HL-60/S4 treated with retinoic acid at 250 ng/mL for 4 days and 3 days (cell line): ENCODE results near the gene IRX4.
"Not testable (repeated sequence)": the region's sequence is repeated elsewhere in the genome, so short reads cannot be mapped to it uniquely, and the experiment has no call there.

Experiments
- in situ Hi-C: fragments of 300-500 bp; cut with MboI; formaldehyde crosslinking; loops from 2 replicates; pipeline ENCODE4 v1.7.0; 2022; ENCODE audit warnings: low sequenced_read_pairs

IRX4 gene

GRCh38 chr5:1860949-1861348 is 21.8 kb downstream of the IRX4 start:
- in situ Hi-C loops = no loop called here

- in situ Hi-C loops = no loop called here
Observed at GRCh38 chr5:1860021-1860610, 22.6 kb downstream of the IRX4 start.

DNA sequence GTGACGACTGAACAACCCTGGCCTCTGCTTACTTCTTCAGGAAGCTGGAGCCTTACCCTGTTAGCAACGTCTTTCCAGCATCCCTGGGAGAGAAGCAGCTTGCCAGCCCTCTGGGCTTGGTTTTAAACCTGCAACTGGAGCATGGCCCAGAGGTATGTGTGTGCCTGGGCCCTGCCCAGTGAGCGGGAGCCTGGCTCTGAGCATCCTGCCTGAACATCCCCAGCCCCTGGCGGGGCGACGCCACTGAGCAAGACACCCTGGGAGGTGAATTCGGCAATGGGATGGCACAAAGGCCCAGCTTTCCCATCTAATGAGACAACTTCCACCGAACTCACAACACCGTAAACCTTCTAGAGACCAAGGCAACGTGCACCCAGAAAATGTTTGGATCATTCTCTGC is 23.6 kb downstream of the IRX4 start:
- in situ Hi-C loops = no loop called here

DNA sequence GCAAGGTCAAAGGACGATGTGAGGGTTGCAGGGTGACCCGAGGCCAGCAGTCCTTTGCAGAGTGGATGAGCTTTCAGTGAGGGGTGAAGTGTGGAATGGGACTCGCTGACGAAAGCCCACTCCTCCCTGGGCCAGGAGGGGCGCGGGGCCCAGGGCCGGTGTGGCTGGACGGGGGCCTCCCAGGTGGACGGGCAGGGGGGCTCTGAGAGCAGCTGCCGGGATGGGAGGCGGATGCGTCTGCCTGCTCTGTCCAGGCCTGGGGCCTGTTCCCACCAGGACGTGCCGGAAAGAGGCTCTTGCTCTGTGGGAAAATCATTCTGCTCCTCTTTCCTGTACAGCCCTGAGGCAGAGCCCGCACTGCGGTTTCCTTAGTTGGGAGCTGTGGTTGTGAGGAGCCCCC is 24.3 kb downstream of the IRX4 start:
- in situ Hi-C loops = no loop called here

DNA sequence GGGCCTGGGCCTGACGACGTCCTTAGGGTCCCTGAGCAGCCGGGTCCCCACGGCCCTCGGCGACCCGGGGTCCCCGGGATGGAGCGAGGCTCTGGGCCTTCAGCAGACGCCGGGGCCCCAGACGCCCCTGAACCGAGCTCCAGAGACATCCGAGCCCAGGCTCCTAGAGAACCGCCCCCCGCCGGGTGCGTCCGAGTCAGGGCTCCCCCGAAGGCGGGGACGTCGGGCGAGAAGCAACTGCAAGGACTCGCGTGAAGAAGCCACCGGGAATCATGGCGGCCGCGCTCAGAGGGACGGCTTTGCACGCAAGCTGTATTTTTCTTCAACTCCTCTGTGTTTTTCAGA is 25.5 kb downstream of the IRX4 start:
- in situ Hi-C loops = no loop called here

GRCh38 chr5:1856596-1857255 is 26.0 kb downstream of the IRX4 start:
- in situ Hi-C loops = no loop called here

- in situ Hi-C loops = no loop called here
Observed at GRCh38 chr5:1855596-1855995, 27.1 kb downstream of the IRX4 start.

DNA sequence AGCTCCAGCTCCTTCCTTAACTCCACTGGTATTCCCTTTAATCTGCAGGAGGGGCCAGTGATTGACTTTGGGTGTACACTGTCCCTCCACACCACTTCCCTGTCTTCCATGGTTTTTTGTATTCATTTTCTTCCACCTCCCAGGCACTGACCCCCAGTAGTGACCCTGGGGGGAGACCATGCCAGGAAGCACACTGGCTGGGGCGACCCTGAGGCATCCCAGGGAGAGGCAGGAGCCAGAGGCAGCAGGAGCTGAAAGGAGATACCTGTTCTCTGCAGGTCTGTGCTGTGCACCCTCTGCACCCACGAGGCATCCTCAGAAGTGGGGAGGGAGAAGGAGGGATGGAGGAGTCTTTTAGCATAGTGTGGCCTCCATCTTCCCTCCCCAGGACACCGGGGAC is 27.6 kb downstream of the IRX4 start:
- in situ Hi-C loops = no loop called here

- in situ Hi-C loops = no loop called here
Observed at GRCh38 chr5:1853531-1853930, 29.2 kb downstream of the IRX4 start.

- in situ Hi-C loops = no loop called here
Observed at GRCh38 chr5:1852324-1852947, 30.3 kb downstream of the IRX4 start.

DNA sequence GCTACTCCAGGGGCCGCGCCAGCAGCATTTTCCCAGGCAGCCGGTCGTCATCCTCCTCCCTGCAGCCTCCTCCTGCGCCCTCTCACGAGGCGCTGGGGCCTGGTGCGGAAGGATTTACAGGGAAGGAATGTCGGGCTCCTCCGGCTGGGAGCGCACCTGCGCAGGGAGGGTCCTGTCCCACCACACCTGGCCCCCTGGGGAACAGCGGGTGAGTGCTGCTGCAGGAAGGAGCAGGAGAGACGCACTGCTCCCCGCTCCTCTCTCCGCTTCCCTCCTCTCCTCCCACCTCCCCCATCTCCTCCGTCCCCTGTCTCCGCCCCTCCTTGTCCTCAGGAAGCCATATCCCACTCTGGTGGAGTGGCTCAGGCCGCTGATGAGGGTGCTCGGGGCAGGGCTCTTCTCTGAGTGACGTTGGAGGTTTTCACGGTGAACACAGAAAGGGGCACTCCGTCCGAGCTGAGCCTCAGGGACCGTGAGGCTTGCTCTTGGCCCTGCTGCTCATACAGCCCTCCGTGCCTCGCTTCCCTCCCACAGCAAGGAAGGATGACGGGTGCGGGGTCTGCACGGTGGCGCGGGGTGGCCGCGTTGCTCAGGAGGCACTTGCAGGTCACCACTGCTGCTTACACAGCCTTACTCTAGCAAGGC is 31.3 kb downstream of the IRX4 start:
- in situ Hi-C loops = no loop called here

GRCh38 chr5:1850324-1851154 is 32.2 kb downstream of the IRX4 start:
- in situ Hi-C loops = no loop called here

- in situ Hi-C loops = no loop called here
Observed at GRCh38 chr5:1847611-1848010, 35.1 kb downstream of the IRX4 start.

DNA sequence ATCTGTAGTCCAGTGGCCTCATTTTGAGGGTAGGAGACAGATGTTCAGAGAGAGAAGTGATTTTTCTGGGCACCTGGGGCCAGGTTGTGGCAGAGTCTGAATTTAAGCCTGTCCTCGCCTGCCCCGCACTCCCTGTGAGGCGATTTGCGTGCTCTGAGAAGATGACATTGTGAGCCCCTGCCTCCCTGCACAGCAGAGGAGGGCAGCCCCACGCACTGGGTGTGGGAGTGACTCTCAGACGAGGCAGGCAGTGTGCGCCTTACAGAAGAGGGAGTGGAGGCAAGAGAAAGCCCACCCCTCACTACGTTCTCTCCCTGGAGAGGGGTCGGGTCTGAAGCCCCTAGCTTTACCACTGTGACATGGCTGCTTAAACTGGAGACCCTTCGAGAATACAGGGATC is 35.7 kb downstream of the IRX4 start:
- in situ Hi-C loops = no loop called here

DNA sequence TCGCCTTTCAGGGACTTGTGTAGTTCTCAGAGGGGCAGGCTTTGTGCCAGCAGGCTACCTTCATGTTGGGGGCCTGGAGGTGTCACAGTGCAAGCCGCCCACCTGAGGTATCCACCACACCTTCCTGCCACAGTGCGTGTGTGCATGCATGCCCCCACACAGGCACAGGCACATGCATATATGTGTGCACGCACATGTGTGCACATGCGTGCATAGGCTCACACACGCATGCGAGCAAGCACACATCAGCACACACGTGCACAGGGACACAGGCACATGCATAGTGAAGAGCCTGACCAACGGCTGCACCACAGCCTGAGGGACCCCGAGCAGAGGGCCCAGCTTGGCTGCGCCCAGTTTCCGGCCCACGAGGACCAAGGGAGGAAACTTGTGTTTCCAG is 36.1 kb downstream of the IRX4 start:
- in situ Hi-C loops = no loop called here

DNA sequence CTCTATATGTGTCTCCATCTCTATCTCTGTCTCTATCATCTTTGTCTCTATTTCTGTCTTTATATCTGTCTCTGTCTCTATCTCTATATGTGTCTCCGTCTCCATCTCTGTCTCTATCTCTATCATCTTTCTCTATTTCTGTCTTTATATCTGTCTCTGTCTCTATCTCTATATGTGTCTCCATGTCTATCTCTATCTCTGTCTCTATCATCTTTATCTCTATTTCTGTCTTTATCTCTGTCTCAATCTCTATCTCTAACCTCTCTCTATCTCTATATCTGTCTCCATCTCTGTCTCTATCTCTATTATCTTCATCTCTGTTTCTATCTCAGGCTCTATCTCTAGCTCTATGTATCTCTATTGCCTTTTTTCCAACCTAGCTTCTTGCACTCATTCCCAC is 37.0 kb downstream of the IRX4 start:
- in situ Hi-C loops = no loop called here

GRCh38 chr5:1844708-1845436 is 37.9 kb downstream of the IRX4 start:
- in situ Hi-C loops = no loop called here

DNA sequence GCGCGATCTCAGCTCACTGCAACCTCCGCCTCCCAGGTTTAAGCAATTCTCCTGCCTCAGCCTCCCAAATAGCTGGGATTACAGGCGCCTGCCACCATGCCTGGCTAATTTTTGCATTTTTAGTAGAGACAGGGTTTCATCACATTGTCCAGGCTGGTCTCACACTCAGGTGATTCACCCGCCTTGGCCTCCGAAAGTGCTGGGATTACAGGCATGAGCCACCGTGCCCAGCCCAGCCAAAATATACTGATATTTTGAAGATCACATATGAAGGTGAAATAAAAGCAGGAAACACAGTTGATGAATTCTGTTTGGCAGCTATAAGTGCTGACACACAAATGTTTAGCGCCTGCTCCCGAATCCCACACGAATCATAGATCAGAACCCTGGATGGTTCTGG is 39.0 kb downstream of the IRX4 start:
- in situ Hi-C loops = not testable (repeated sequence)

GRCh38 chr5:1842004-1842819 is 40.5 kb downstream of the IRX4 start:
- in situ Hi-C loops = no loop called here
